ENCODE results near the gene EEF1AKMT3.

EEF1AKMT3 gene

GRCh38 chr12:57763881-57764661, 8.3 kb upstream of the EEF1AKMT3 start:
- H3K9me2 ChIP-seq (replicated peaks; ENCODE audit: low read depth, low read length): no peaks in the 10 kb centered on the region
- no peak overlapping the region for H3K4me2 ChIP-seq (ENCODE audit: low read depth, low read length, poor library complexity, severe bottlenecking)
- H3K79me2 ChIP-seq (ENCODE audit: insufficient read depth, low read length): no peaks in the 10 kb centered on the region
- H3K4me1 ChIP-seq (ENCODE audit: insufficient read depth, low read length, poor library complexity, severe bottlenecking): no peaks in the 10 kb centered on the region
- no peak overlapping the region for H2AFZ ChIP-seq (ENCODE audit: low read length)
- H3K4me3 ChIP-seq (ENCODE audit: low read length, poor library complexity, severe bottlenecking): no peak overlapping the region
- no peaks in the 10 kb centered on the region for H3K27me3 ChIP-seq (ENCODE audit: insufficient read depth, low read length, poor library complexity, severe bottlenecking)
- TF ChIP-seq EZH2phosphoT487 (IDR thresholded peaks at IDR 0.05; ENCODE audit: borderline replicate concordance) (no peak), CTCF (conservative IDR thresholded peaks at IDR 0.05; ENCODE audit: low read length) (no peak)
- H3K9me3 ChIP-seq (ENCODE audit: insufficient read depth, low read depth, low read length): no peaks in the 10 kb centered on the region
- H4K20me1 ChIP-seq (ENCODE audit: insufficient read depth, low read length, poor library complexity, severe bottlenecking): peaks cover 7% of the 10 kb centered on the region
- no peak overlapping the region for H3K9ac ChIP-seq (ENCODE audit: low read depth, low read length, poor library complexity, severe bottlenecking)
- no peaks in the 10 kb centered on the region for H3F3A ChIP-seq (ENCODE audit: low read depth)
- H3K36me3 ChIP-seq (ENCODE audit: insufficient read depth, low read length): no peaks in the 10 kb centered on the region

GRCh38 chr12:57764662-57765002, 7.8 kb upstream of the EEF1AKMT3 start:
- Histone ChIP-seq H3K4me2 (ENCODE audit: low read depth, low read length, poor library complexity, severe bottlenecking) (no peak overlapping the region), H3K4me3 (ENCODE audit: low read length, poor library complexity, severe bottlenecking) (no peak overlapping the region), H3K9me3 (ENCODE audit: insufficient read depth, low read depth, low read length) (no peaks in the 10 kb centered on the region), H4K20me1 (ENCODE audit: insufficient read depth, low read length, poor library complexity, severe bottlenecking) (peaks cover 7% of the 10 kb centered on the region), H3K79me2 (ENCODE audit: insufficient read depth, low read length) (no peaks in the 10 kb centered on the region), H3K9ac (ENCODE audit: low read depth, low read length, poor library complexity, severe bottlenecking) (no peak overlapping the region), H3K27me3 (ENCODE audit: insufficient read depth, low read length, poor library complexity, severe bottlenecking) (no peaks in the 10 kb centered on the region), H3K4me1 (ENCODE audit: insufficient read depth, low read length, poor library complexity, severe bottlenecking) (no peaks in the 10 kb centered on the region), H3F3A (ENCODE audit: low read depth) (no peaks in the 10 kb centered on the region), H3K9me2 (replicated peaks; ENCODE audit: low read depth, low read length) (no peaks in the 10 kb centered on the region), H3K36me3 (ENCODE audit: insufficient read depth, low read length) (no peaks in the 10 kb centered on the region), H2AFZ (ENCODE audit: low read length) (no peak overlapping the region)
- TF ChIP-seq CTCF (conservative IDR thresholded peaks at IDR 0.05; ENCODE audit: low read length) (no peak), EZH2phosphoT487 (IDR thresholded peaks at IDR 0.05; ENCODE audit: borderline replicate concordance) (no peak)

GRCh38 chr12:57765003-57765697, 7.3 kb upstream of the EEF1AKMT3 start:
- no peak overlapping the region for H2AFZ ChIP-seq (ENCODE audit: low read length)

More at GRCh38 chr12:57765003-57765697, 7.3 kb upstream of the EEF1AKMT3 start:
- H3K9ac ChIP-seq (ENCODE audit: low read depth, low read length, poor library complexity, severe bottlenecking): no peak overlapping the region
- H3K36me3 ChIP-seq (ENCODE audit: insufficient read depth, low read length): no peaks in the 10 kb centered on the region
- no peaks in the 10 kb centered on the region for H3K4me1 ChIP-seq (ENCODE audit: insufficient read depth, low read length, poor library complexity, severe bottlenecking)
- H4K20me1 ChIP-seq (ENCODE audit: insufficient read depth, low read length, poor library complexity, severe bottlenecking): peaks cover 7% of the 10 kb centered on the region
- H3K9me2 ChIP-seq (replicated peaks; ENCODE audit: low read depth, low read length): no peaks in the 10 kb centered on the region
- no peak for TF ChIP-seq CTCF (conservative IDR thresholded peaks at IDR 0.05; ENCODE audit: low read length)
- TF ChIP-seq EZH2phosphoT487 (IDR thresholded peaks at IDR 0.05; ENCODE audit: borderline replicate concordance): no peak
- H3F3A ChIP-seq (ENCODE audit: low read depth): no peaks in the 10 kb centered on the region
- no peaks in the 10 kb centered on the region for H3K79me2 ChIP-seq (ENCODE audit: insufficient read depth, low read length)
- H3K27me3 ChIP-seq (ENCODE audit: insufficient read depth, low read length, poor library complexity, severe bottlenecking): no peaks in the 10 kb centered on the region
- no peak overlapping the region for H3K4me3 ChIP-seq (ENCODE audit: low read length, poor library complexity, severe bottlenecking)
- no peak overlapping the region for H3K4me2 ChIP-seq (ENCODE audit: low read depth, low read length, poor library complexity, severe bottlenecking)
- H3K9me3 ChIP-seq (ENCODE audit: insufficient read depth, low read depth, low read length): no peaks in the 10 kb centered on the region

Measured in Loucy (cell line).